ENCODE results near the gene USP12.

DNA sequence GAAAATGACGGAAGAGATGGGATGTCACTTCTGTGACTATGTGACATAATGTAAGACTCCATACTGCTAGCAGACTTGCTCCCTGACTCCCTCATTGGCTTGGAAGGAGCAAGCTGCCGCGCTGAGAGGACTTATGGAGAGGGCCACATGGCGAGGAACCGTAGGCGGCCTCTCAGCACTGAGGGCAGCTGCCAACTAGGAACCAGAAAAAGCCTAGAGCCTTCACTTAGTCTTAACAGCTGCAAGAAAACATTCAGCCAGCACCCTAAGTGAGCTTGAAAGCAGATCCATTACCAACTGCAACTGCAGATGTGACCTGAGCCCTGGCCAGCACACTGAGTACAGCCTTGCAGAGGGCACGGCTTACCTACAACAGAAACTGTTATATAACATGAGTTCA, 33.9 kb downstream of the USP12 start:
- TF ChIP-seq, protein P1, sequence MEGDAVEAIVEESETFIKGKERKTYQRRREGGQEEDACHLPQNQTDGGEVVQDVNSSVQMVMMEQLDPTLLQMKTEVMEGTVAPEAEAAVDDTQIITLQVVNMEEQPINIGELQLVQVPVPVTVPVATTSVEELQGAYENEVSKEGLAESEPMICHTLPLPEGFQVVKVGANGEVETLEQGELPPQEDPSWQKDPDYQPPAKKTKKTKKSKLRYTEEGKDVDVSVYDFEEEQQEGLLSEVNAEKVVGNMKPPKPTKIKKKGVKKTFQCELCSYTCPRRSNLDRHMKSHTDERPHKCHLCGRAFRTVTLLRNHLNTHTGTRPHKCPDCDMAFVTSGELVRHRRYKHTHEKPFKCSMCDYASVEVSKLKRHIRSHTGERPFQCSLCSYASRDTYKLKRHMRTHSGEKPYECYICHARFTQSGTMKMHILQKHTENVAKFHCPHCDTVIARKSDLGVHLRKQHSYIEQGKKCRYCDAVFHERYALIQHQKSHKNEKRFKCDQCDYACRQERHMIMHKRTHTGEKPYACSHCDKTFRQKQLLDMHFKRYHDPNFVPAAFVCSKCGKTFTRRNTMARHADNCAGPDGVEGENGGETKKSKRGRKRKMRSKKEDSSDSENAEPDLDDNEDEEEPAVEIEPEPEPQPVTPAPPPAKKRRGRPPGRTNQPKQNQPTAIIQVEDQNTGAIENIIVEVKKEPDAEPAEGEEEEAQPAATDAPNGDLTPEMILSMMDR (IDR thresholded peaks at IDR 0.05): no peak
- TF ChIP-seq EP300 (IDR thresholded peaks at IDR 0.05): no peak
- TF ChIP-seq POLR2A (IDR thresholded peaks at IDR 0.05): no peak

Data from tibial nerve (tissue), 4 donors.